ENCODE results near the gene TENT5A. TPM values are rescaled to one million over a fixed set of nuclear protein-coding genes. Genes with fewer than 3 reads are reported as not detected.
"Not testable (repeated sequence)": the region's sequence is repeated elsewhere in the genome, so short reads cannot be mapped to it uniquely, and the experiment has no call there.

TENT5A gene
- polyA plus RNA-seq, 1 donor from 2014 or later, result 4.2 TPM

GRCh38 chr6:81749707-81750106 is 2.8 kb downstream of the TENT5A start:
- Mint-ChIP-seq H3K27me3 (peaks cover 14% of the 10 kb centered on the region), H3K4me1 (peaks cover 19 to 39% (median 35%) of the 10 kb centered on the region in 3 donors), H3K9me3 (peaks cover 0 to 2% (median 0%) of the 10 kb centered on the region in 3 donors), H3K4me3 (peak overlapping the region in 3 of 4 donors; percentile 21 to 99 (median 98)), H3K36me3 (no peaks in the 10 kb centered on the region), H3K27ac (peak overlapping the region in 1 of 3 donors; percentile 97)

- H3K27ac Mint-ChIP-seq, result peak overlapping the region in 1 of 3 donors; percentile 31
- peaks cover 10% of the 10 kb centered on the region for H3K27me3 Mint-ChIP-seq
- peaks cover 22 to 39% (median 37%) of the 10 kb centered on the region in 3 donors for H3K4me1 Mint-ChIP-seq
- peaks cover 0 to 2% (median 0%) of the 10 kb centered on the region in 3 donors for H3K9me3 Mint-ChIP-seq
- peak overlapping the region in 2 of 4 donors; percentile 52 to 98 for H3K4me3 Mint-ChIP-seq
- no peaks in the 10 kb centered on the region for H3K36me3 Mint-ChIP-seq
These were observed 3.5 kb downstream of the TENT5A start for GRCh38 chr6:81748994-81749393.

GRCh38 chr6:81747327-81747726 is 5.2 kb downstream of the TENT5A start:
- H3K27me3 Mint-ChIP-seq, result peaks cover 7% of the 10 kb centered on the region
- peaks cover 25 to 35% (median 35%) of the 10 kb centered on the region in 3 donors for H3K4me1 Mint-ChIP-seq
- H3K27ac Mint-ChIP-seq, result no peak overlapping the region
- peak overlapping the region in 1 of 4 donors; percentile 31 for H3K4me3 Mint-ChIP-seq
- peaks cover 0 to 2% (median 0%) of the 10 kb centered on the region in 3 donors for H3K9me3 Mint-ChIP-seq
- H3K36me3 Mint-ChIP-seq, result no peaks in the 10 kb centered on the region

- H3K4me1 Mint-ChIP-seq, result peaks cover 12 to 18% (median 18%) of the 10 kb centered on the region in 3 donors
- H3K36me3 Mint-ChIP-seq, result no peaks in the 10 kb centered on the region
- no peaks in the 10 kb centered on the region for H3K9me3 Mint-ChIP-seq
- H3K4me3 Mint-ChIP-seq, result no peak overlapping the region
- peaks cover 3% of the 10 kb centered on the region for H3K27me3 Mint-ChIP-seq
- no peak overlapping the region for H3K27ac Mint-ChIP-seq
These were observed 8.3 kb downstream of the TENT5A start for GRCh38 chr6:81744131-81744530.

- H3K4me1 Mint-ChIP-seq, result peaks cover 12 to 17% (median 15%) of the 10 kb centered on the region in 3 donors
These were observed 8.8 kb downstream of the TENT5A start for GRCh38 chr6:81743649-81744048.

GRCh38 chr6:81741689-81742088 is 10.8 kb downstream of the TENT5A start:
- no peak overlapping the region for H3K4me3 Mint-ChIP-seq
- no peaks in the 10 kb centered on the region for H3K9me3 Mint-ChIP-seq
- peaks cover 1% of the 10 kb centered on the region for H3K27me3 Mint-ChIP-seq
- no peak overlapping the region for H3K27ac Mint-ChIP-seq
- H3K4me1 Mint-ChIP-seq, result peaks cover 9 to 13% (median 10%) of the 10 kb centered on the region in 3 donors
- H3K36me3 Mint-ChIP-seq, result no peaks in the 10 kb centered on the region

More at GRCh38 chr6:81743649-81744048, 8.8 kb downstream of the TENT5A start:
- Mint-ChIP-seq H3K27ac (no peak overlapping the region), H3K9me3 (no peaks in the 10 kb centered on the region), H3K36me3 (no peaks in the 10 kb centered on the region), H3K27me3 (peaks cover 3% of the 10 kb centered on the region), H3K4me3 (no peak overlapping the region)

GRCh38 chr6:81740591-81740990 is 11.9 kb downstream of the TENT5A start:
- H3K4me3 Mint-ChIP-seq, H3K27ac Mint-ChIP-seq, H3K27me3 Mint-ChIP-seq, H3K4me1 Mint-ChIP-seq, H3K9me3 Mint-ChIP-seq, H3K36me3 Mint-ChIP-seq: not testable (repeated sequence)

- Mint-ChIP-seq H3K27ac (no peak overlapping the region), H3K4me1 (peaks cover under 1 to 4% (median 3%) of the 10 kb centered on the region in 3 donors), H3K4me3 (no peak overlapping the region), H3K36me3 (peaks cover 2% of the 10 kb centered on the region), H3K27me3 (no peaks in the 10 kb centered on the region), H3K9me3 (no peaks in the 10 kb centered on the region)
These were observed 13.0 kb downstream of the TENT5A start for GRCh38 chr6:81739230-81740195.

GRCh38 chr6:81736428-81736827 is 16.1 kb downstream of the TENT5A start:
- H3K4me3 Mint-ChIP-seq, result no peak overlapping the region
- peaks cover 2% of the 10 kb centered on the region for H3K36me3 Mint-ChIP-seq
- H3K27me3 Mint-ChIP-seq, result no peaks in the 10 kb centered on the region
- no peaks in the 10 kb centered on the region for H3K9me3 Mint-ChIP-seq
- no peak overlapping the region for H3K27ac Mint-ChIP-seq
- H3K4me1 Mint-ChIP-seq, result no peaks in the 10 kb centered on the region

GRCh38 chr6:81735756-81736380 is 16.6 kb downstream of the TENT5A start:
- Mint-ChIP-seq H3K9me3 (no peaks in the 10 kb centered on the region), H3K4me3 (no peak overlapping the region), H3K36me3 (peaks cover 2% of the 10 kb centered on the region), H3K27ac (no peak overlapping the region), H3K4me1 (no peaks in the 10 kb centered on the region), H3K27me3 (no peaks in the 10 kb centered on the region)

GRCh38 chr6:81734500-81735150 is 17.9 kb downstream of the TENT5A start:
- Mint-ChIP-seq H3K27me3 (no peaks in the 10 kb centered on the region), H3K4me3 (no peak overlapping the region), H3K9me3 (no peaks in the 10 kb centered on the region), H3K27ac (no peak overlapping the region), H3K4me1 (no peaks in the 10 kb centered on the region), H3K36me3 (peaks cover 2% of the 10 kb centered on the region)

GRCh38 chr6:81734081-81734480 is 18.4 kb downstream of the TENT5A start:
- Mint-ChIP-seq H3K27ac (no peak overlapping the region), H3K36me3 (peaks cover 2% of the 10 kb centered on the region), H3K4me3 (no peak overlapping the region), H3K9me3 (no peaks in the 10 kb centered on the region), H3K27me3 (no peaks in the 10 kb centered on the region), H3K4me1 (no peaks in the 10 kb centered on the region)

- no peak overlapping the region for H3K4me3 Mint-ChIP-seq
- H3K9me3 Mint-ChIP-seq, result no peaks in the 10 kb centered on the region
- no peak overlapping the region for H3K27ac Mint-ChIP-seq
- H3K4me1 Mint-ChIP-seq, result no peaks in the 10 kb centered on the region
- peaks cover 2% of the 10 kb centered on the region for H3K36me3 Mint-ChIP-seq
- H3K27me3 Mint-ChIP-seq, result no peaks in the 10 kb centered on the region
These were observed 20.7 kb downstream of the TENT5A start for GRCh38 chr6:81731814-81732213.

- H3K27ac Mint-ChIP-seq, result no peak overlapping the region
- no peaks in the 10 kb centered on the region for H3K27me3 Mint-ChIP-seq
- H3K9me3 Mint-ChIP-seq, result peaks cover 0 to 1% (median 0%) of the 10 kb centered on the region in 3 donors
- no peaks in the 10 kb centered on the region for H3K4me1 Mint-ChIP-seq
- peaks cover 6% of the 10 kb centered on the region for H3K36me3 Mint-ChIP-seq
- H3K4me3 Mint-ChIP-seq, result no peak overlapping the region
These were observed 24.5 kb downstream of the TENT5A start for GRCh38 chr6:81727876-81728517.
